ENCODE results near the gene DNAJC21.

- TF ChIP-seq FOXM1 (IDR thresholded peaks at IDR 0.05; ENCODE audit: borderline replicate concordance) (no peak), SP1 (IDR thresholded peaks at IDR 0.05) (no peak), FOXA1 (IDR thresholded peaks at IDR 0.05) (no peak), FOXK2 (IDR thresholded peaks at IDR 0.05) (no peak), BHLHE40 (IDR thresholded peaks at IDR 0.05; ENCODE audit: borderline replicate concordance) (no peak), HDGF (IDR thresholded peaks at IDR 0.05; ENCODE audit: borderline replicate concordance) (no peak)
Measured at GRCh38 chr5:35003018-35003957, 73.9 kb downstream of the DNAJC21 start.

All from HEK293T (cell line).